GM19395 (cell line): ENCODE results near the gene RABEP1.
A peak's percentile ranks its signal among the peaks of the same experiment; 100 is the strongest.
"Not testable (repeated sequence)": the region's sequence is repeated elsewhere in the genome, so short reads cannot be mapped to it uniquely, and the experiment has no call there.

Experiments used
- ATAC-seq: cut with Tn5 transposase; IDR thresholded peaks from one replicate; pipeline ENCODE4 v1.9.1; 2021; ENCODE audit warnings: mild to moderate bottlenecking, moderate library complexity; ENCODE audit not compliant: unreplicated experiment

RABEP1 gene

GRCh38 chr17:5418858-5419355 is 136.8 kb downstream of the RABEP1 start:
- ATAC-seq = peak; percentile 46

DNA sequence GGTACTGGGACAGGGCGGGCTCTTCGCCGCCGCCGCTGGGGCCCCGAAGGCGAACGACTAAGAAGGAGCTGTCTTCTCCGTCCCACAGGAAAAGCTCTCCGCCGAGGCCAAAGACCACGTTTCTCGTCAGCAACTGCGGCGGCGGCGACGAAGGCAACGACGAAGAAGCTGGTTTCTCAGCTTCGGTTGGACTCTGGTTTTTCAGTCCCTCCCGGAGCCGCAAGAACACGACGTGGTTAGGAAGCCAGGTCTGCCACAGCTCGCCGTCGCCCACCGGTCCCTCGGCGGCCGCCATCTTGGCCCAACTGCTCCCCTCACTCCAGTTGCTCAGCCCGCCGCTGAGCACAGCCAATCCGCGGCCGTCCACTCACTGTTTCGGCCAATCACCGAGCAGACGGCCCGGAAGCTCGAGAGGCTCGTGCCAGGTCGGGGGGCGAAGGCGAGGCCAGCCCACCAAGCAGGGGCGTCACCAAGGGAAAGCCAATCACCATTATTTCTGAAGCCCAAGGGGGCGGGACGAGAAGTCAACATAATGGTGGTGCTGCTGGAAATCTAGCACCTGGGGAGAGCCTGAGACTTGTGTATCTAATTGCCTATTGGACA is 137.4 kb downstream of the RABEP1 start, which contains the start of gene NUP88:
Gene NUP88, minus strand, starts transcription at position 307 of the 603 bp plus-strand sequence. Its CDS starts 12 bp downstream, at position 295.
- ATAC-seq = peak; percentile 81

GRCh38 chr17:5419959-5420653 is 138.0 kb downstream of the RABEP1 start, which contains the start of gene RPAIN:
RPAIN (plus strand) TSS chr17:5420182; CDS start chr17:5420211, 29 bp downstream.
- peak; percentile 65 for ATAC-seq

- no peak for ATAC-seq
Measured at GRCh38 chr17:5422505-5422904, 140.4 kb downstream of the RABEP1 start.

GRCh38 chr17:5424909-5425308 is 142.8 kb downstream of the RABEP1 start:
- no peak for ATAC-seq

- no peak for ATAC-seq
Measured at GRCh38 chr17:5425826-5426225, 143.7 kb downstream of the RABEP1 start.

- ATAC-seq = no peak
Measured at GRCh38 chr17:5429191-5429887, 147.3 kb downstream of the RABEP1 start.

- no peak for ATAC-seq
Measured at GRCh38 chr17:5430413-5430999, 148.4 kb downstream of the RABEP1 start.

DNA sequence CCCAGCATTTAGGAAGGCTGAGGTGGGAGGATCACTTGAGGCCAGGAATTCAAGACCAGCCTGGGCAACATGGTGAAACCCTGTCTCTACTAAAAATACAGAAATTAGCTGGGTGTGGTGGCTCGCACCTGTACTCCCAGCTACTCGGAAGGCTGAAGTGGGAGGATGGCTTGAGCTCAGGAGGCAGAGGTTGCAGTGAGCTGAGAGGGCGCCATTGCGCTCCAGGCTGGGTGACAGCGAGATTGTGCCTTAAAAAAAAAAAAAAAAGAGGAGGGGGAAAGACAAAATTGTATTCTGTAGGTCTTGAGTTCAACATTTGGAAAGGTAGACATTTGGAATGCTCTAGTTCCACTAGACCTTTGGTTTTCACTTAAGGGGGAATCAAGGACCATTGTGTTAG is 149.2 kb downstream of the RABEP1 start:
- not testable (repeated sequence) for ATAC-seq

DNA sequence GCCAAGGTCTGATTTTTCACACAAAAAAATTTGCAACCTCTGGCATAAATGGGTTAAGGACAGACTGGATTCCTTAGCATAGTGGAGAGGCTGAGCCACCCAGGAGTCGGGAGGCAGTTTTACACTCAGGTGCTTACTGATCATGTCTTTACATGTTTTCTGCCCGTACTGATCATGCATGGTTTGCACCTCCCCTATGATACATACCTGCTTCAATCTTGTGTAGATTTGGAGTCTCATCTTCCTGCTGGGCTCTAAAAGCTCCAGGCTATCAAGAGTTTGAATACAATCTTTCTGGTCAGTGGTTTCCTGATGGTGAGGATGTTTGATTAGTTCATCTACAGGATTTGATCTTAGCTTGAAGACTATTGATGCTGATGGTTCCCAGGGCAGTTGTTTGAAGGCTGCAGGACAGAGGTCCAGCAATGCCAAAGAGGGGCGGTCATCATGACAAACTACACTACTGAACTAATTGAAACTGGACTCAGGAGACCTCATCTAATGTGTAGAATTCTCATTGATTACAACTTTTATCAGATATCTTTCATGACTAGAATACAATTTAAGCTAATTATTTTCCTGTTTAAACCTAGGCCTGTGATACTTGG is 150.0 kb downstream of the RABEP1 start:
- ATAC-seq = no peak

DNA sequence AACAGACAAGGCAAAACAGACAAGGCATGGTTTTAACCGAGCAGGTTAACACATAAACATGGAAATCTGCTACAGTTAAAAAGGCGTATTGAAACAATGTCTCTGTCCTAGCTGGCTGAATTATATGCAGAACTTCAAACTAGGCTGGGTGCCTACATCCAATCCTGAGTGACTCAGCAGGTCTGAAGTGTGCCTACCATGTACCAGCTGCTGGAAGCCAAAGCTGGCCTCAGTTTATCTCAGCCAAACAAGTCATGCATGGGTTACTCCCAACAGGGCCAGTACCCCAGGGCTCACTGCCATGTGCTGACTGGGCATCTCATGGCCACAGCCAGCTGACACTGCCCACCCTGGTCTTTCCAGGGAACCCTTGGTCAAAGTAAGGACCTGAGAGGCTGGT is 152.9 kb downstream of the RABEP1 start:
- no peak for ATAC-seq
